ENCODE data around the gene PAPSS2. TPM values are rescaled to one million over a fixed set of nuclear protein-coding genes. Genes with fewer than 3 reads are reported as not detected.
"Not testable (repeated sequence)": the region's sequence is repeated elsewhere in the genome, so short reads cannot be mapped to it uniquely, and the experiment has no call there.

PAPSS2 gene
- total RNA-seq, result 10 to 100 TPM; 15.7 to 20.2 TPM
- polyA plus RNA-seq (2013, experiment 1 of 2), result 4.0 TPM
- 3.6 TPM for polyA plus RNA-seq (2013, experiment 2 of 2)
- long read RNA-seq, experiment 1, partial matches to known transcripts, result 8 of 11 reads
- long read RNA-seq, experiment 1, other reads (novel, unspliced or antisense), result 1 of 11 reads
- long read RNA-seq, experiment 2, transcript PAPSS2-201 (12 exons, 3,949 nt), result major isoform, 30 of 38 reads
- long read RNA-seq, experiment 2, partial matches to known transcripts, result 3 of 38 reads
- long read RNA-seq, experiment 2, other reads (novel, unspliced or antisense), result 5 of 38 reads
- long read RNA-seq, experiment 3, transcript PAPSS2-201 (12 exons, 3,949 nt), result major isoform, 49 of 62 reads
- long read RNA-seq, experiment 3, partial matches to known transcripts, result 10 of 62 reads
- long read RNA-seq, experiment 3, other reads (novel, unspliced or antisense), result 3 of 62 reads
- long read RNA-seq, experiment 4, transcript PAPSS2-201 (12 exons, 3,949 nt), result major isoform, 5 of 9 reads
- long read RNA-seq, experiment 4, partial matches to known transcripts, result 2 of 9 reads
- long read RNA-seq, experiment 4, other reads (novel, unspliced or antisense), result 2 of 9 reads

DNA sequence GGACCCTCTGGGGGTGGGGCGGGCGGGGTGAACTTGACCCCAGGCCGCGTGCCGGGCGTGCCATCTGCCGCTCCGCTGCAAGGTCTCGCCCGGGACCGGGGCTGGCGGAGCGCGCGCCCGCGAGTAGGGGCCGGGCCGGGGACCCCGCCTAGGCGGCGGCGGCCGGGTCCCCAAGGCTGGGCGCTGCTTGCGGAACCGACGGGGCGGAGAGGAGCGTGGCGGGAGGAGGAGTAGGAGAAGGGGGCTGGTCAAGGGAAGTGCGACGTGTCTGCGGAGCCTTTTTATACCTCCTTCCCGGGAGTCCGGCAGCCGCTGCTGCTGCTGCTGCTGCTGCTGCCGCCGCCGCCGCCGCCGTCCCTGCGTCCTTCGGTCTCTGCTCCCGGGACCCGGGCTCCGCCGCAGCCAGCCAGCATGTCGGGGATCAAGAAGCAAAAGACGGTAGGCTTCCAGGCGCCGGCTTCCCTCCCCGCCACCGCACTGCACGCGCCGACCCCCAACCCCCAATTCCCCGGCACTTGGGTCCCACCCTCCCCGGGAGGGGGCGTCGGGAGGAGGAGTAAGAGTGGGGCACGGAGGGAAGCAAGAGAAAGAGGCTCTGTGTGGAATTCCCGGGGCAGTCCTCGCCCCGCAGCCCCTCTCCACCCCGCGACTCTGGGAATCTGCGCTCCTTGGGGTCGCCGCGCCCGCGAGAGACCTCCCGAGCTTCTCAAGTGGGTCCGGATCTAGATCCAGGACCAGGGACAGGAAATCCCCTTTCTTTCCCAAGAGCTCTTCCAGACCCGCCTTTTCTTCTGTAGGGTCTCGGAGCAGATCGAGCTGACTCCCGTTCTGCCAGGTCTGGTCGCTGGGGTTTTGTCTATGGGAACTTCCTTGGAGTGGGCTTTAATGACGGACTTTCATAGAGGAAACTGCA is at the start of gene PAPSS2:
PAPSS2 (plus strand) TSS at position 308 of the 913 bp plus-strand sequence; CDS start at position 412, 104 bp downstream.
- H3K36me3 Mint-ChIP-seq (ENCODE audit: low read depth), result peaks cover 7% of the 10 kb centered on the region
- TF ChIP-seq, protein P1, sequence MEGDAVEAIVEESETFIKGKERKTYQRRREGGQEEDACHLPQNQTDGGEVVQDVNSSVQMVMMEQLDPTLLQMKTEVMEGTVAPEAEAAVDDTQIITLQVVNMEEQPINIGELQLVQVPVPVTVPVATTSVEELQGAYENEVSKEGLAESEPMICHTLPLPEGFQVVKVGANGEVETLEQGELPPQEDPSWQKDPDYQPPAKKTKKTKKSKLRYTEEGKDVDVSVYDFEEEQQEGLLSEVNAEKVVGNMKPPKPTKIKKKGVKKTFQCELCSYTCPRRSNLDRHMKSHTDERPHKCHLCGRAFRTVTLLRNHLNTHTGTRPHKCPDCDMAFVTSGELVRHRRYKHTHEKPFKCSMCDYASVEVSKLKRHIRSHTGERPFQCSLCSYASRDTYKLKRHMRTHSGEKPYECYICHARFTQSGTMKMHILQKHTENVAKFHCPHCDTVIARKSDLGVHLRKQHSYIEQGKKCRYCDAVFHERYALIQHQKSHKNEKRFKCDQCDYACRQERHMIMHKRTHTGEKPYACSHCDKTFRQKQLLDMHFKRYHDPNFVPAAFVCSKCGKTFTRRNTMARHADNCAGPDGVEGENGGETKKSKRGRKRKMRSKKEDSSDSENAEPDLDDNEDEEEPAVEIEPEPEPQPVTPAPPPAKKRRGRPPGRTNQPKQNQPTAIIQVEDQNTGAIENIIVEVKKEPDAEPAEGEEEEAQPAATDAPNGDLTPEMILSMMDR (conservative IDR thresholded peaks at IDR 0.05), result peak; percentile 49
- peak within 1 kb of the TSS; percentile 94 for H3K4me3 Mint-ChIP-seq
- DNase-seq, result peak; percentile 86
- Histone ChIP-seq H3K9me3 (ENCODE audit: control insufficient read depth, low read length) (no peaks in the 10 kb centered on the region), H3K27me3 (ENCODE audit: control insufficient read depth, insufficient read depth, low read length, poor library complexity, severe bottlenecking) (no peaks in the 10 kb centered on the region), H3K4me3 (ENCODE audit: low read length) (peak within 1 kb of the TSS; percentile 92), H3K27ac (ENCODE audit: low read depth, low read length) (no peak within 1 kb of the TSS), H3K4me1 (ENCODE audit: control insufficient read depth, insufficient read depth, low read length) (peaks cover 10% of the 10 kb centered on the region), H3K9ac (ENCODE audit: extremely low read depth, low read length, poor library complexity, severe bottlenecking) (peak within 1 kb of the TSS; percentile 52), H3K36me3 (ENCODE audit: control insufficient read depth, insufficient read depth, low read length) (peaks cover 9% of the 10 kb centered on the region)
- H3K27me3 Mint-ChIP-seq (ENCODE audit: insufficient read depth), result peaks cover 3% of the 10 kb centered on the region
- no peaks in the 10 kb centered on the region for H3K9me3 Mint-ChIP-seq
- peak within 1 kb of the TSS; percentile 88 for H3K27ac Mint-ChIP-seq
- 0% methylated on average over 13 to 78 of the region's 82 CpGs for WGBS, 2 experiments (ENCODE audit: insufficient coverage in 1 of 2, insufficient read length in 1 of 2)
- peaks cover 44% of the 10 kb centered on the region for H3K4me1 Mint-ChIP-seq

DNA sequence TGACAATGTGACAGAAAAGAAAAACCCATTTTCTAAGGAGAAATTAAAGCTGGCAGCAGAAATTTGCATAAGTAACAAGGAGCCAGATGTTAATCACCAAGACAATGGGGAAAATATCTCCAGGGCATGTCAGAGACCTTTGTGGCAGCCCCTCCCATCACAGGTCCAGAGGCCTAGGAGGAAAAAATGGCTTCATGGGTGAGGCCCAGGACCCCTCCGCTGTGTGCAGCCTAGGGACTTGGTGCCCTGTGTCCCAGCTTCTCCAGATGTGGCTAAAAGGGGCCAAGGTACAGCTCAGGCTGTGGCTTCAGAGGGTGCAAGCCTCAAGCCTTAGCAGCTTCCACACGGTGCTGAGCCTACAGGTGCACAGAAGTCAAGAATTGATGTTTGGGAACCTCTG is 48.3 kb upstream of the PAPSS2 start:
- H3K36me3 Mint-ChIP-seq (ENCODE audit: low read depth), result peaks cover 18% of the 10 kb centered on the region
- not testable (repeated sequence) for H3K4me1 Mint-ChIP-seq; H3K4me3 Mint-ChIP-seq; H3K27ac Mint-ChIP-seq; DNase-seq; H3K27me3 ChIP-seq (ENCODE audit: control insufficient read depth, insufficient read depth, low read length, poor library complexity, severe bottlenecking); H3K9ac ChIP-seq (ENCODE audit: extremely low read depth, low read length, poor library complexity, severe bottlenecking); H3K4me1 ChIP-seq (ENCODE audit: control insufficient read depth, insufficient read depth, low read length); H3K27ac ChIP-seq (ENCODE audit: low read depth, low read length); H3K27me3 Mint-ChIP-seq (ENCODE audit: insufficient read depth); H3K36me3 ChIP-seq (ENCODE audit: control insufficient read depth, insufficient read depth, low read length)
- peak overlapping the region; percentile 35 for H3K4me3 ChIP-seq (ENCODE audit: low read length)
- 93 to 96% methylated on average over 2 of the region's 2 CpGs for WGBS, 2 experiments (ENCODE audit: insufficient coverage in 1 of 2, insufficient read length in 1 of 2)
- peaks cover 26% of the 10 kb centered on the region for H3K9me3 ChIP-seq (ENCODE audit: control insufficient read depth, low read length)
- peaks cover 30% of the 10 kb centered on the region for H3K9me3 Mint-ChIP-seq

GRCh38 chr10:87612115-87612514 is 47.6 kb upstream of the PAPSS2 start:
- no peaks in the 10 kb centered on the region for H3K27me3 ChIP-seq (ENCODE audit: control insufficient read depth, insufficient read depth, low read length, poor library complexity, severe bottlenecking)
- no peak overlapping the region for H3K27ac ChIP-seq (ENCODE audit: low read depth, low read length)

More at GRCh38 chr10:87612115-87612514, 47.6 kb upstream of the PAPSS2 start:
- Mint-ChIP-seq H3K4me1 (peaks cover 8% of the 10 kb centered on the region), H3K27ac (no peak overlapping the region), H3K9me3 (peaks cover 30% of the 10 kb centered on the region), H3K36me3 (ENCODE audit: low read depth) (peaks cover 18% of the 10 kb centered on the region), H3K27me3 (ENCODE audit: insufficient read depth) (peaks cover under 1% of the 10 kb centered on the region), H3K4me3 (no peak overlapping the region)
- peaks cover 26% of the 10 kb centered on the region for H3K9me3 ChIP-seq (ENCODE audit: control insufficient read depth, low read length)
- TF ChIP-seq, protein P1 (conservative IDR thresholded peaks at IDR 0.05), result no peak
- H3K4me1 ChIP-seq (ENCODE audit: control insufficient read depth, insufficient read depth, low read length), result no peaks in the 10 kb centered on the region
- H3K36me3 ChIP-seq (ENCODE audit: control insufficient read depth, insufficient read depth, low read length), result no peaks in the 10 kb centered on the region
- WGBS, 2 experiments (ENCODE audit: insufficient coverage in 1 of 2, insufficient read length in 1 of 2), result 91 to 92% methylated on average over 2 of the region's 2 CpGs
- no peak for DNase-seq
- peak overlapping the region; percentile 35 for H3K4me3 ChIP-seq (ENCODE audit: low read length)
- no peak overlapping the region for H3K9ac ChIP-seq (ENCODE audit: extremely low read depth, low read length, poor library complexity, severe bottlenecking)

Measured in endodermal cell (in vitro differentiated cells).